Coronary artery (tissue), 2 donors: ENCODE measurements around the gene PKN1.
A peak's percentile ranks its signal among the peaks of the same experiment; 100 is the strongest.

Source experiments
- DNase-seq: peaks from one replicate; pipeline ENCODE4 v3.0.0-alpha.2; 2017; ENCODE audit warnings: low spot score
- H3K27ac ChIP-seq, 2 donors: fragments of 200-600 bp; sonication (generic); one replicate each; pipeline ENCODE4 v1.5.1; 2016 to 2019
- H3K4me3 ChIP-seq: fragments of 200-600 bp; sonication (generic); 2 replicates; pipeline ENCODE4 v1.5.1; 2016; ENCODE audit warnings: mild to moderate bottlenecking, moderate library complexity
- CTCF ChIP-seq: fragments of 200-600 bp; sonication (generic); IDR thresholded peaks from one replicate; pipeline ENCODE4 v1.5.1; 2019; ENCODE audit warnings: antibody characterized with exemption

The PKN1 gene

GRCh38 chr19:14505488-14506239, 72.6 kb downstream of the PKN1 start:
- H3K4me3 ChIP-seq, result no peak overlapping the region
- no peak for TF ChIP-seq CTCF
- H3K27ac ChIP-seq, result no peak overlapping the region
- no peak for DNase-seq

GRCh38 chr19:14507704-14508542, 74.8 kb downstream of the PKN1 start:
- H3K27ac ChIP-seq, result no peak overlapping the region
- no peak for TF ChIP-seq CTCF
- no peak for DNase-seq
- no peak overlapping the region for H3K4me3 ChIP-seq

- H3K27ac ChIP-seq, result peak overlapping the region in 1 of 2 donors; percentile 45
- H3K4me3 ChIP-seq, result no peak overlapping the region
- TF ChIP-seq CTCF, result no peak
- no peak for DNase-seq
Measured at GRCh38 chr19:14510311-14511228, 77.5 kb downstream of the PKN1 start.

- TF ChIP-seq CTCF, result no peak
- no peak for DNase-seq
- no peak overlapping the region for H3K4me3 ChIP-seq
- peak overlapping the region in 1 of 2 donors; percentile 9 for H3K27ac ChIP-seq
Measured at GRCh38 chr19:14511229-14511593, 78.1 kb downstream of the PKN1 start.

- no peak overlapping the region for H3K27ac ChIP-seq
- no peak for DNase-seq
Measured at GRCh38 chr19:14512406-14512961, 79.4 kb downstream of the PKN1 start.

More at GRCh38 chr19:14512406-14512961, 79.4 kb downstream of the PKN1 start:
- TF ChIP-seq CTCF, result no peak
- H3K4me3 ChIP-seq, result no peak overlapping the region
